Transverse colon (tissue), 4 donors: ENCODE measurements around the gene NFIA. TPM values are rescaled to one million over a fixed set of nuclear protein-coding genes. Genes with fewer than 3 reads are reported as not detected.

Experiments used
- DNase-seq: peaks from one replicate; pipeline ENCODE4 v3.0.0-alpha.2; 2019
- H3K27ac ChIP-seq, 4 donors: fragments of 200-600 bp; sonication (generic); 2 replicates each; pipeline ENCODE4 v1.5.1; 2016 to 2018; ENCODE audit warnings: inconsistent platforms in 4 of 4
- H3K27me3 ChIP-seq: fragments of 200-600 bp; sonication (generic); 2 replicates; pipeline ENCODE4 v1.5.1; 2017; ENCODE audit warnings: inconsistent platforms
- H3K36me3 ChIP-seq, 4 donors: fragments of 200-600 bp; sonication (generic); 2 replicates each; pipeline ENCODE4 v1.5.1; 2017 to 2019; ENCODE audit warnings: inconsistent platforms in 4 of 4
- H3K4me1 ChIP-seq, 4 donors: fragments of 200-600 bp; sonication (generic); 2 replicates each; pipeline ENCODE4 v1.5.1; 2017 to 2020; ENCODE audit warnings: inconsistent platforms in 4 of 4
- H3K4me3 ChIP-seq, 4 donors: fragments of 200-600 bp; sonication (generic); 1 replicate in 1 of 4; 2 replicates in 3 of 4; pipeline versions ENCODE4 v1.5.1 to v1.6.1; 2017 to 2019; ENCODE audit warnings: inconsistent platforms in 4 of 4
- H3K9me3 ChIP-seq, 2 donors: fragments of 200-600 bp; sonication (generic); 2 replicates each; pipeline ENCODE4 v1.5.1; 2017 to 2019; ENCODE audit warnings: inconsistent platforms in 2 of 2
- EP300 ChIP-seq: sonication (generic); formaldehyde crosslinking; IDR thresholded peaks from one replicate; pipeline ENCODE4 v1.6.1; 2017; ENCODE audit warnings: antibody characterized with exemption, low read depth
- POLR2A ChIP-seq: fragments of 450-650 bp; IDR thresholded peaks from one replicate; pipeline ENCODE4 v1.6.1; 2016; ENCODE audit warnings: antibody characterized with exemption, mild to moderate bottlenecking, moderate library complexity
- POLR2AphosphoS5 ChIP-seq, 3 donors: sonication (generic); formaldehyde crosslinking; IDR thresholded peaks; one replicate each; pipeline ENCODE4 v1.6.1; 2016; ENCODE audit warnings: antibody characterized with exemption in 3 of 3
- WGBS, 2 donors: methylation state at CpG; one replicate each; pipeline ENCODE4 v1.1.5; 2018; ENCODE audit warnings: low coverage in 1 of 2; 5-methylcytosine and 5-hydroxymethylcytosine counted together
- in situ Hi-C, 4 donors: fragments of 200-750 bp; cut with MboI; loops; one replicate each; pipeline versions ENCODE4 v1.15.0 to v1.15.1; 2017; ENCODE audit warnings: low sequenced_read_pairs in 3 of 4, low pct_ligation_motif_present in 1 of 4, low pct_unique_long_range_greater_than_20kb in 1 of 4
- intact Hi-C: fragments of 100-400 bp; cut with DNase I; formaldehyde crosslinking; loops from one replicate; pipeline ENCODE4 v1.15.1; 2023; ENCODE audit warnings: low total_unique reads
- total RNA-seq, 4 donors: library from RNA; depleted of rRNA; stranded (reverse); fragments of >200 nt; gene quantifications; one replicate each; pipeline ENCODE4 v1.1.0, GENCODE V29; 2016
- TF ChIP-seq, protein P1 (sequence below), 5 experiments: fragments of 200-600 bp in 3 of 5; fragments of 450-650 bp in 2 of 5; sonication (generic) in 3 of 5; IDR thresholded peaks; 1 replicate in 2 of 5; 2 replicates in 3 of 5; pipeline ENCODE4 v1.5.1; 2016 to 2017; ENCODE audit warnings: antibody characterized with exemption in 5 of 5, inconsistent platforms in 3 of 5, mild to moderate bottlenecking in 2 of 5, moderate library complexity in 1 of 5

Gene NFIA
- total RNA-seq, 4 donors from 2014 or later, result 17.3 to 37.2 (median 29.8) TPM

DNA sequence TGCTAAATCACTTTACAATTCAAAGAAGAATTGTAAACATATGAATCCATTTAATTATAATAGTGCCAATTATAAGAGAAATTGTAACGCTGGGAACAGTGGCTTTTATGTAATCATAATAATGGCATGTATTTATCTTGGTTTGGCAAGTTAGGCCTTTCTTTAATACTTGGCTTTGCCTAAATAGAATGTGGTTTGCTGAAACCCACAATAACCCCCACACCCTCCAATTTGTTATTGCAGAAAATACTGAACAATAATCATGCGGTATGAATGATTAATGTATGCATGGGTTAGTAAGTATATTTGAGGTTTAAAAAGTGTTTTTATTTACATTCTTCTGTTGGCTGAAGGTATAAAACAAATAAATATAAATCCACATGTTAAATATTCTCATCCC is 138.2 kb downstream of the NFIA start:
- no peak for DNase-seq
- whole genome bisulfite sequencing, 2 donors, result 77 to 88% methylated on average over 2 of the region's 2 CpGs
- TF ChIP-seq, protein P1, sequence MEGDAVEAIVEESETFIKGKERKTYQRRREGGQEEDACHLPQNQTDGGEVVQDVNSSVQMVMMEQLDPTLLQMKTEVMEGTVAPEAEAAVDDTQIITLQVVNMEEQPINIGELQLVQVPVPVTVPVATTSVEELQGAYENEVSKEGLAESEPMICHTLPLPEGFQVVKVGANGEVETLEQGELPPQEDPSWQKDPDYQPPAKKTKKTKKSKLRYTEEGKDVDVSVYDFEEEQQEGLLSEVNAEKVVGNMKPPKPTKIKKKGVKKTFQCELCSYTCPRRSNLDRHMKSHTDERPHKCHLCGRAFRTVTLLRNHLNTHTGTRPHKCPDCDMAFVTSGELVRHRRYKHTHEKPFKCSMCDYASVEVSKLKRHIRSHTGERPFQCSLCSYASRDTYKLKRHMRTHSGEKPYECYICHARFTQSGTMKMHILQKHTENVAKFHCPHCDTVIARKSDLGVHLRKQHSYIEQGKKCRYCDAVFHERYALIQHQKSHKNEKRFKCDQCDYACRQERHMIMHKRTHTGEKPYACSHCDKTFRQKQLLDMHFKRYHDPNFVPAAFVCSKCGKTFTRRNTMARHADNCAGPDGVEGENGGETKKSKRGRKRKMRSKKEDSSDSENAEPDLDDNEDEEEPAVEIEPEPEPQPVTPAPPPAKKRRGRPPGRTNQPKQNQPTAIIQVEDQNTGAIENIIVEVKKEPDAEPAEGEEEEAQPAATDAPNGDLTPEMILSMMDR (IDR thresholded peaks at IDR 0.05), result no peak
- no peak for TF ChIP-seq POLR2AphosphoS5 (IDR thresholded peaks at IDR 0.05)
- TF ChIP-seq EP300, result no peak
- TF ChIP-seq POLR2A, result no peak
- Histone ChIP-seq H3K4me3 (no peak overlapping the region), H3K36me3 (no peaks in the 10 kb centered on the region), H3K27ac (no peak overlapping the region), H3K27me3 (no peaks in the 10 kb centered on the region), H3K9me3 (no peaks in the 10 kb centered on the region), H3K4me1 (peaks cover 4 to 22% (median 5%) of the 10 kb centered on the region in 4 donors)
- in situ Hi-C loops (no loop called here), intact Hi-C loops (no loop called here)

DNA sequence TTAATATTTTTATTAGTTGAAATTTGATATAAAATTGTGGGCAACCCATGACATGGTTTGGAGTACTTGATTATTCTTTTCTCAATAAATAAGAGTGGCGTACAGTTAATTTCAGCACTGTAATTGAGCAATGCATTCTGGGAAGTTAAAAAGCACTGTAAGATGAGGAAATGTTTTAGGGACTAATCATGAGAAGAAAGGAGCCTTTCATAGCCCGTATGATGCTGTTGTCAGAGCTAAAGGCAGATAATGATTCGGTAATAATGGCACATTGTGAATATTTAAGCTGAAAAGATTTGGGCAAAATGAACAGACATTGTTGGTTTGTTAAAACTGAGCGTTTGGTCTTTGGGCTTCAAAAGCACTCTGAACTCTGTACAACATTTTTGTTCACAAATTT is 139.3 kb downstream of the NFIA start:
- no peak for DNase-seq
- Histone ChIP-seq H3K9me3 (no peaks in the 10 kb centered on the region), H3K36me3 (no peaks in the 10 kb centered on the region), H3K27ac (no peak overlapping the region), H3K4me3 (no peak overlapping the region), H3K4me1 (peaks cover 4 to 29% (median 8%) of the 10 kb centered on the region in 4 donors), H3K27me3 (no peaks in the 10 kb centered on the region)
- WGBS, 2 donors, result 72 to 82% methylated on average over 4 of the region's 4 CpGs
- intact Hi-C loops, result no loop called here
- TF ChIP-seq, protein P1 (IDR thresholded peaks at IDR 0.05), result no peak
- no peak for TF ChIP-seq POLR2AphosphoS5 (IDR thresholded peaks at IDR 0.05)
- no peak for TF ChIP-seq POLR2A
- TF ChIP-seq EP300, result no peak
- in situ Hi-C loops, result no loop called here

DNA sequence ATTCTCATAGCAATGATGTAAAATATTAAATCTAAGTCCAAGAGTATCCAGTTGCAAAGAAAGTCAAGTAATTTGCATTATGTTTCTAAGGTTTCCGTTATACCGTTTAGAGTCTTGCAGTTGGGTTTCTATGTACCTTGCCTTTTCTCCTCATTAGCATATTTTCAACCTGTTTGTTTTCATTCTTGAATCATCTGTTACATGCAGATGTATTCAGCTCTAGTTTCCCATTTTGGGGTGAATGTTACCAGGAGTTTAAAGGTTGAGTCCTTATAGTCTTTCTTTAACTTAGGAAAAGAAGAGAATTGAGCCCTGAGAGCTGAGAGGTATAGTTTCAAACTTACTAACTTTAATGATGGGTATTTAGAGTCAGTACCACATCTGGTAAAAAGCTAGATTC is 139.9 kb downstream of the NFIA start:
- intact Hi-C loops, result no loop called here
- Histone ChIP-seq H3K4me3 (no peak overlapping the region), H3K9me3 (no peaks in the 10 kb centered on the region), H3K27ac (no peak overlapping the region), H3K36me3 (no peaks in the 10 kb centered on the region), H3K27me3 (no peaks in the 10 kb centered on the region), H3K4me1 (peaks cover 4 to 34% (median 12%) of the 10 kb centered on the region in 4 donors)
- TF ChIP-seq, protein P1 (IDR thresholded peaks at IDR 0.05), result no peak
- TF ChIP-seq EP300, result no peak
- no peak for TF ChIP-seq POLR2AphosphoS5 (IDR thresholded peaks at IDR 0.05)
- no peak for TF ChIP-seq POLR2A
- WGBS, 2 donors, result 82 to 100% methylated on average over 2 of the region's 2 CpGs
- in situ Hi-C loops, result no loop called here
- DNase-seq, result no peak

DNA sequence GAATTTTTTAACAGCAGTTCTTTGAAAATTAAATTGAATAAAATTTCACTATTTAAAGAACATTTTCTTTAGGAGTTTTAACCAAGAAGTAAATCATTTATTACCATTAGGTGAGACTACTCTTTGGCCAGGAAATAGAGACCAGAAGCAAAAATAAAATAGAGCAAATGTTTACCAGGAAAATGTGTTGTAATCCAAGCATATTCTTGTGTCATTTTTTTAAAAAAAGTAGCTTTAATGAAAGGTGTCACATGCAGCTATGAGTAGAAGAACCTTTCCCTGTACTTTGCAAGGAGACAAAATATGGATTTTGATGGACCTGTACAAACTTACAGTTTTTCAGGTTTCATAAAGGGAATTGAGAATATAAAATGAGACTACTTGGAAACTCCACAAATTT is 140.8 kb downstream of the NFIA start:
- intact Hi-C loops, result no loop called here
- no peak for TF ChIP-seq EP300
- no peak for TF ChIP-seq POLR2A
- TF ChIP-seq, protein P1 (IDR thresholded peaks at IDR 0.05), result no peak
- no peak for TF ChIP-seq POLR2AphosphoS5 (IDR thresholded peaks at IDR 0.05)
- Histone ChIP-seq H3K27me3 (no peaks in the 10 kb centered on the region), H3K4me1 (peaks cover 4 to 37% (median 12%) of the 10 kb centered on the region in 4 donors), H3K4me3 (no peak overlapping the region), H3K27ac (no peak overlapping the region), H3K9me3 (no peaks in the 10 kb centered on the region), H3K36me3 (no peaks in the 10 kb centered on the region)
- DNase-seq, result no peak
- in situ Hi-C loops, result no loop called here
